ENCODE data around the gene ANKRD31. TPM values are rescaled to one million over a fixed set of nuclear protein-coding genes. Genes with fewer than 3 reads are reported as not detected.

The ANKRD31 gene
- total RNA-seq, 1 donor from 2014 or later: 0.42 TPM

DNA sequence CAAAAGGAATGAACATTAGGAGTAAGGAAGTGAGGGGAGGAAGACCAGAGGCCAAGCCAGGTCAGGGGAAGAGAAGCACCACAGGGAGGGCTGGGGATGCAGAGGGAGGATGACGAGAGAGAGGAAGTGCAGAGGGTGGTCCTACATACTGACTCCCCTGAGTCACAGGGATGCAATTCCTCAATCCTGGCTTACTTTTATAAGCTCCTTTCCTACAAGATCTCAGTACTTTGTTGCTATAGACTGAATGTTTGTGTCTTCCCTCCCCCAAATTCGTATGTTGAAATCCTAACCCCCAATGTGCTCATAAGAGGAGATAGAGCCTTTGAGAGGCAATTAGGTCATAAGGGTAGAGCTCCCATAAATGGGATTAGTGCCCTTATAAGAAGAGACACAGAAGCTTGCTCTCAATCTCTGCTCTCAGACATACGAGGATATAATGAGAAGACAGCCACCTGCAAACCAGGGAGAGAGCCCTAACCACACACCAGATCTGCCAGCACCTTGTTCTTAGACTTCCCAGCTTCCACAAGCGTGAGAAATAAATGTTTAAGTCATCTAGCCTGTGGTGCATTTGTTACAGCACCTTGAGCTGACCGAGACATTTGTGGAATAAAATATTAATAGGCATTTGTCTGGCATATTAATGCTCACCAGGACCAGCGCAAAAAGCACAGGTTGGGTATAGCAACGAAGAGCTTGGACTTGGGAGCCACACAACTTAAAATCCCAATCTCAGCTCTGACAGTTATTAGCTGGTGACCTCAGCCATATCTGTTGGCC lies 217.7 kb downstream of the ANKRD31 start:
- TF ChIP-seq CTCF (IDR thresholded peaks at IDR 0.05; ENCODE audit: partially characterized antibody, unreplicated experiment): no peak
- H3K27me3 Mint-ChIP-seq (ENCODE audit: unreplicated experiment): no peaks in the 10 kb centered on the region
- DNase-seq: no peak
- H3K9me3 Mint-ChIP-seq (ENCODE audit: unreplicated experiment): no peaks in the 10 kb centered on the region
- H3K4me1 Mint-ChIP-seq (ENCODE audit: low read depth, unreplicated experiment): peaks cover 1% of the 10 kb centered on the region
- H3K36me3 Mint-ChIP-seq (ENCODE audit: unreplicated experiment): no peaks in the 10 kb centered on the region
- H3K4me3 Mint-ChIP-seq (ENCODE audit: unreplicated experiment): no peak overlapping the region
- no peak overlapping the region for H3K27ac Mint-ChIP-seq (ENCODE audit: unreplicated experiment)

Other genes with a start within 250 kb of the ANKRD31 start
- gene GCNT4, start 184.3 kb downstream of the ANKRD31 start, total RNA-seq (ENCODE audit: unreplicated experiment): 5.2 TPM
- 362 TPM for gene HMGCR, start 100.3 kb upstream of the ANKRD31 start, total RNA-seq (ENCODE audit: unreplicated experiment)

Measured in glutamatergic neuron (in vitro differentiated cells).